HL-60/S4 (cell line): ENCODE results near the gene C11orf54.
"Not testable (repeated sequence)": the region's sequence is repeated elsewhere in the genome, so short reads cannot be mapped to it uniquely, and the experiment has no call there.

Source experiments
- in situ Hi-C: fragments of 300-500 bp; cut with MboI; formaldehyde crosslinking; loops from 2 replicates; pipeline ENCODE4 v1.14.3; 2022; ENCODE audit warnings: low sequenced_read_pairs

C11orf54 gene

GRCh38 chr11:93733474-93733873, 8.0 kb upstream of the C11orf54 start:
- in situ Hi-C loops: no loop called here

GRCh38 chr11:93734427-93735222, 6.8 kb upstream of the C11orf54 start:
- in situ Hi-C loops: no loop called here

DNA sequence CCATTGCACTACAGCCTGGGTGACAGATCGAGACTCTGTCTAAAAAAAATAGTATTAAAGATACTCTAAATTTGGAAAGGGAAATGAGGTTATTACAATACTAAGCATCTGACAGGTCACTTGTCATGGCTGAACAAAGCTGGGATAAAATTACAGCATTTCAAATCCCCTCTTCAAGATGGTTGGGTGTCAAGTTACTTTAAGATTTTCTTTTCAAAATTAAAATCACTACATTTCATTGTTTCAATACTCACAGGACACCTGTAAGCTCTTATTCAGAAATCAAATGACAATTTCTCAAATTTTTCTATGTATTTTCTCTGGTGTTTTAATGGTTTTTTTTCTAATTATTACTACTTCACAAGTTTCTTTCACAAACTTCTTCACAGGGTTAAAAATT, 5.8 kb upstream of the C11orf54 start:
- in situ Hi-C loops: no loop called here

GRCh38 chr11:93736129-93736528, 5.3 kb upstream of the C11orf54 start:
- in situ Hi-C loops: no loop called here

GRCh38 chr11:93737904-93738612, 3.4 kb upstream of the C11orf54 start:
- in situ Hi-C loops: no loop called here

DNA sequence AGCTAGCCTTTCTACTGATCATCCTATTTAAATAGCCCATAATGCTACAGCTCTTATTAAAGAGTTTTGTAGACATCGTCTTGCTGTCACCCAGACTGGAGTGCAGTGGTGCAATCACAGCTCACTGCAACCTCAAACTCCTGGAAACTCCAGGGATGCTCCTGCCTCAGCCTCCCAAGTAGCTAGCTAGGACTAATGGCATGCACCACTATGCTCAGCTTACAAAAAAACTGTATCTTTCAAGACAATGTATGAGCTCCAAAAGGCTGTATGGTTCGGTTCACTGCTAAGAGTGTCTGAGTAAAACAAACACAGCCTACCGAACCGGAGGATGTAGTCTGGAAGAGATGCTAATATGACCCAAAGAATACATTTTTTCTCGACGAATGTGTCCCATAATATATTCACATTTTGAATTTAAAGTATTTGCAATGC, 2.8 kb upstream of the C11orf54 start:
- in situ Hi-C loops: no loop called here

DNA sequence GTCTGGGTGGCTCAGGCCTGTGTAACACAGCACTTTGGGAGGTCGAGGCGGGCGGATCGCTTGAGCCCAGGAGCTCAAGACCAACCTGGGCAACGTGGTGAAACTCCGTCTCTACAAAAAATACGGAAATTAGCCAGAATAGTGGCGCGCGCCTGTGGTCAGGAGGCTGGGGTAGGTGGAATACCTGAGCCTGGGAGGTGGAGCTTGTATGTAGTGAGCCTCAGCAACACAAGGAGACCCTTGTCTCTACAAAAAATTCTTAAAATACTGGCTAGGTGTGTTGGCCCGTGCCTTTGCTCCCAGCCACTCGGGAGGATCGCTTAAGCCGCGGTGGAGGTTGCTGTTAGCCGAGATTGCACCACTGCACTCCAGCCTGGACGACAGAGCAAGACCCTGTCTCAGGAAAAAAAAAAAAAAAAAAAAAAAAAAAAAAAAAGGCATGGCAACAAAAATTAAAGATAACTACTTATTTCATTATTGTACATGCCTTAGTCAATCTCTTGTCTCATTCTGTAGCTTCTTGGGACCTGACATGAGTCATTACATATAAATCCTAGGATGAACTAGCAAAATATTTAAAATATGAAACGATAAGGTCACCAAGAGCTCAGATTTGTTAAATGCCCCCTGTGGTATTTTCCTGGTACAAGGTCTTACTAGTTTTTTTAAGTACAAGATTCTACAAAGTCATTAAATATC, 1.3 kb upstream of the C11orf54 start:
- in situ Hi-C loops: no loop called here

- in situ Hi-C loops: no loop called here
Observed at GRCh38 chr11:93740730-93741093, 760 bp upstream of the C11orf54 start.

GRCh38 chr11:93741882-93742226, 382 bp downstream of the C11orf54 start:
- in situ Hi-C loops: no loop called here

DNA sequence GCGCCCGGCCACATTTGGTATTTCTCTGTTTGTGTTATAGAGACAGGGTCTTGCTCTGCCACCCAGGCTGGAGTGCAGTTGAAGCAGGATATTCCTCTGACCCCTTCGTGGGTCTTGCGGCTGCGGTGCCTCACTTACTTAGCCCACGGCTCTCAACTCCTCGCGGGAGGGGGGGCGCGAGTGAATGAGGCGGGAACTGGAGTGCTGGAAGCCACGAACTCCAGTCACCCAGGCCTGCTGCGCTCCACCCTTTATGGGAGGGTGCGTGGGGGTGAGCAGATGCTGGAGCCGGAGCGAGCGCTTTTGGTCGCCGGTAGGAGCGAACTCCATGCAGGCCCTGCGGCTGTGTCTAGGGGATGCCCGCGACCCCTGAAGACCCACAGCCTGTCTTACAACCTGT, 1.8 kb downstream of the C11orf54 start:
- in situ Hi-C loops: no loop called here

DNA sequence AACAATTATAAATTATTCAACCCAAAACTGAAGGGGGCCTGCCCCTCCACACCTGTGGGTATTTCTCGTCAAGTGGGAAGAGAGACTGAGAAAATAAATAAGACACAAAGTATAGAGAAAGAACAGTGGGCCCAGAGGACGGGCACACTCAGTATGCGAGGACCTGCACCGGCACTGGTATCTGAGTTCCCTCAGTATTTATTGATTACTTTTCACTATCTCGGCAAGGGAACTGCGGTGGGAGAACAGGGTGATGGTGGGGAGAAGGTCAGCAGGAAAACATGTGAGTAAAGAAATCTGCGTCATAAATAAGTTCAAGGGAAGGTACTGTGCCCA, 3.2 kb downstream of the C11orf54 start:
- in situ Hi-C loops: no loop called here

DNA sequence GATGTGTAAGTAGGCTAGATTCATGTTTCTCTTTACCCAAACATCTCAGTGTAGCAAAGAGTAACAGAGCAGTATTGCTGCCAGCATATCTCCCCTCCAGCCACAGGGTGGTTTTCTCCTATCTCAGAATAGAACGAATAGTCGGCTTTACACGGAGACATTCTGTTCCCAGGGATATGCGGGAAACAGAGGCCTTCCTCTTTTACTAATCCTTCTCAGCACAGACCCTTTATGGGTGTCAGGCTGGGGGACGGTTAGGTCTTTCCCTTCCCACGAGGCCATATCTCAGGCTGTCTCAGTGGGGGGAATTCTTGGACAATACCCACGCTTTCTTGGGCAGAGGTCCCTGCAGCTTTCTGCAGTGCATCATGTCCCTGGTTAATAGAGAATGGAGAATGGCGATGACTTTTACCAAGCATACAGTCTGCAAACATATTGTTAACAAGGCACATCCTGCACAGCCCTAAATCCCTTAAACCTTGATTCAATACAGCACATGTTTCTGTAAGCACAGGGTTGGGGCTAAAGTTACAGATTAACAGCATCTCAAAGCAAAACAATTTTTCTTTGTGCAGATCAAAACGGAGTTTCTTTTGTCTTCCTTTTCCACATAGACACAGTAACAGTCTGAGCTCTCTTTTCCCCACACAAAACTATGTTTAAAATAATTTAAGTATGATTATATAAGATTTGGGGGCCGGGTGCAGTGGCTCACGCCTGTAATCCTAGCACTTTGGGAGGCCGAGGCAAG, 3.7 kb downstream of the C11orf54 start:
- in situ Hi-C loops: not testable (repeated sequence)

DNA sequence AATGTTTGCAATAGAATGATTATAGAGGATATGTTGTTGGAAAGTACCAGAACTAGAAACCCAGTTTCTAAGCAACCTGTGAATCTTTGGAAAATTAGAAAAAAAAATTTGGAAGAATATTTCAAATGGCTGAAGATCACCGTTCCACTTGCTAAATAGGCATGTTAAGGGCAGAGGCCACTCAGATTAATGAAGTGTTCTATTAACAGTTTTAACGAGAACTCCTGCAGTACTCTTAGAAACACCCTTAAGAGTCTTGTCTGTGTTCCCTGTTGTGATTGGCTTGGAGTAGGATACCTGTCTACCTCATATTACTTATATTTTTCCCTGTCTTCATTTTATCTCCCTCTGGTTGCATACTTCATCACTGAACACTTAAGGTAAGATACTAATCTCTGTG, 4.6 kb downstream of the C11orf54 start:
- in situ Hi-C loops: no loop called here

DNA sequence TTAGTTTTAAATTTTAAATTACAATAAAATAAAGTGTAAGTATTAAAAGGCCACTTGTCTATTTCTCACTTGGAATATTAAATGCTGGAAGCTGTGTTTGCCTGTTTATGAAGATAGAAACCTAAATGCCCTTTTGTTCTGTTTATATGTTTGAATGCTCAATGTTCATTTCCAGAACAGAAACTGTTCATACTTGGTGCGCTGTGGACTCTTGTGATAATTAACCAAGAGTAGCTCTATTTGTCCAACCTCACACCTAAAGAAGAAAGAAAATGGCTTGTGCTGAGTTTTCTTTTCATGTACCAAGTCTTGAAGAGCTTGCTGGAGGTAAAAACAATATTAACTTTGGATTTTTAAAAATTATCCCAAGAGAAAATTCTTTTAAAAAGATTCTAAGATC, 5.7 kb downstream of the C11orf54 start:
- in situ Hi-C loops: no loop called here

DNA sequence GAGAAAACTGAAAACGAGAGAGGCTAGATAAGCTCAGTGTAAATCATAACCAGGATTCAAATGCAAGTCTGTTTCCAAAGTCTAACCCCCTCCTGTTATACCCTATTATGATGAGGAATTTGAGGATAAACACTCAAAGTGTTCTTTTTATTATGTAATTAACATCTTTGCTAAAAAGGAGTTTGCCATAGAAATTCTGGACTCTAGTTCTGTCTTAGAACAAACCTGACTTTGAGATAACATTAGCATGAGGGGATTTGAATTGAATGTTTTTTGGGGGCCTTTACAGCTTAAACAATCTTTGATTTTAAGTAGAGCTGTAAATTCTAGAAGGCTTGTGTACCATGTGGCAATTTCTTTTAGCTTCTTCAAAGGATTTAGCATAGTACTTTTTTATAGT, 9.5 kb downstream of the C11orf54 start:
- in situ Hi-C loops: no loop called here

DNA sequence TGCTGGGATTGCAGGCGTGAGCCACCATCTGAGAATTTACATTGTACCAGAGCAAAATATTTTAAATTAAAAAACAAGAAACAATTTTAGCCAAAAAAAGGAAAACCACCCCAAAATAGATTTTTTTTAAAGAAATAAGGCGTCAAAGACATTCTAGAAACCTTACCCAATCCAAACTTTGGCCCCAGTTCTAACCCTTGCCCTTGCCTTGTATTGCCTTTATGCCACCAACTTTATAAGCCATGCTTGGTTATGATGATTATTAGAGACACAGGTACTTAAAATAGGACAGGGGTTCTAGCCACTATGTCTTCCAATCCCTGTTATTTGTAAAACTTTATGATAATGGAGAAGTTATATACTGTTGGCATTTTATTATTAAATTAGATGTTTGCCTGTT, 11.8 kb downstream of the C11orf54 start:
- in situ Hi-C loops: no loop called here

GRCh38 chr11:93756748-93757147, 15.3 kb downstream of the C11orf54 start:
- in situ Hi-C loops: no loop called here

DNA sequence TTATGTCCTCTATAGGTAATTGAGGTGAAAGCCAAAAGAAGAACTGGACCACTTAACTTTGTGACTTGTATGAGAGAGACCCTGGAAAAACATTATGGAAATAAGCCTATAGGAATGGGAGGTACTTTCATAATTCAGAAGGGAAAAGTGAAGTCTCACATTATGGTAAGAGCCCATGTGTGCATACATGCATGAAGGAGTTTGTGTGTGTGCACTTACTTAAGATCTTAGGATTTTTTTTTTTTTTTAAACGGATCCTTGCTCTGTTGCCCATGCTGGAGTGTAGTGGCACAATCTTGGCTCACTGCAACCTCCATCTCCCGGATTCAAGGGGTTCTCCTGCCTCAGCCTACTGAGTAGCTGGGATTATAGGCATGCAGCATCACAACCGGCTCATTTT, 15.8 kb downstream of the C11orf54 start:
- in situ Hi-C loops: no loop called here

- in situ Hi-C loops: no loop called here
Observed at GRCh38 chr11:93757924-93758865, 16.7 kb downstream of the C11orf54 start.

GRCh38 chr11:93759123-93759522, 17.7 kb downstream of the C11orf54 start:
- in situ Hi-C loops: not testable (repeated sequence)
